Measurements from ENCODE around the gene SHROOM2.

The SHROOM2 gene

DNA sequence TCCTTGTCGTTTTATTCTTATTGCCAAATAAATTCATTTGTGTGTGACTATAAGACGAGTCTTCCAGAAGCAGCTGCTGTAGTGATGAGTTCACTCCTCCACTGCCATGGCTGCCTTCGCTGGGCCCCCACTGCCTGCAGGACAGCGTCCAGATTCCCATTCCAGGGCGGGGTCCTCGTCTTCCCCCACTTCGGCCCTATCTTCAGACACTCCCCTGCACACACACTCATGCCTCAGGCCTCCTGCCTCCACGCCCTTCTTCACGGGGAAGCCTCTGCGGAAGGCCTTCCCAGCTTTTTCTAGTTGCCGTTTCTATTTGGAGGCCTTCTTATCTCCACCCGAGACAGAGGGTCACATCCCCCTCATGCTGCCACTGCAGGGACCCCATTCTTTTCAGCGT, 80.4 kb downstream of the SHROOM2 start:
- DNase-seq, result no peak

DNA sequence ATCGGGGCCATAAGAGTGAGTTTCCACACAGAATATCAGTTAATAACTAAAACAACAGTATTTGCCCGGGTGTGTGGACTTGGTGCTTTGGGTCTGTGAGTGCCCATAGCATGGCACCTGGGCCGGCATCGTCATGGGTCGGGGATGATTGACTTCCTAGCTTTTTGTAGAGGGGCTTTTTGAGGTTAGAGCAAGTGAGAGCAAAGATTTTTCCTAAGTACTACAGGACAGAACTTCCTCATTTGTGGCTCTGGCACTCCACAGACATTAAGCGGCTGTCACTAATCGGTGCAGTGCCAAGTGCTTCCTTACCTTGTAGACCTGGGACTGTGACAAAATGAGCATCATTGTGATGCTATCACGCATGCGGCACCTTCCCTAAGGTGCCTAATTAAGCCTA, 81.0 kb downstream of the SHROOM2 start:
- DNase-seq, result no peak

DNA sequence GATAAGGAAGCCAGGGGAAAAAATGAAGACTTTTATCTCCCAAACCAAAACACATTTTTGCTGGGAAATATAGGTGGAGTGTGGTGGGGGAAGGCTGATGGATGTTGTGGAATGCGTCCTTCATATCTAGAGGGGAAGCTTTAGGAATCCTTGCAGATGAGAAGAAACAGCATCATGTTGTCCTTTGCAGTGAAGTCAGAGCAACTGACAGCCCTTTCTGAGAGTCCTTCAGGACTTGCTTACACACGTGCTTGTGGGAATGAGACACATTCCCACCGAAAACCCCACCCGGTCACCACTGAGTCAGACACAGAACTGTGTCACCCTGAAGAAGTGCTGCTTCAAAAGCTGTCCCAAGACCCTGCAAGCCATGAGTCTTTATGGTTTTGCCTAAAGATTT, 81.5 kb downstream of the SHROOM2 start:
- DNase-seq, result no peak

DNA sequence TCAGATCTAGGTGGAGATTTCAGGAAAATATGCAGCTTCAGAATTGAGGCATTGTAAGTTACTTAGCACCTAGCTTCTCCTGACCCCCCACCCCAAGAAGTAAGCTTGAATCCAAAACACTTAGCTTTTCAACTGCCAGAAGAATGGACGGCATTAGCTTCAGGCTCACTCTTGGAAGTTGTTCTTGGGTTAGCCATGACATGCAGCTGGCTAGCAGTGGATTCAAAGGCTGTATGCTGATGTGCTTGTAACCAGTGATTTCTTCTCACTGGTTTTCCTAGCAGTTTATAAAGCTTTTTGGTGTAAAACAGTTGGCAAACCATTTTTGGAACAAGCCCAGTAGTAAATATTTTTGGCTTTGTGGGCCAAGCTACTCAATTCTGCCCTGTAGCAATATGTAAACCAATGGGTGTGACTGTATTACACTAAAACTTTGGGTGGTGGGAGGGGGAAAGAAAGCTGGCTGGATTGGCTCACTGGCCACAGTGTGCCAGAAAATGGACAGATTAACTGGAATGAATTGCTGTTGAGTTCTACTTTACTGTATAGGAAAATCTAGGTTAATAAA, 85.6 kb downstream of the SHROOM2 start:
- no peak for DNase-seq

DNA sequence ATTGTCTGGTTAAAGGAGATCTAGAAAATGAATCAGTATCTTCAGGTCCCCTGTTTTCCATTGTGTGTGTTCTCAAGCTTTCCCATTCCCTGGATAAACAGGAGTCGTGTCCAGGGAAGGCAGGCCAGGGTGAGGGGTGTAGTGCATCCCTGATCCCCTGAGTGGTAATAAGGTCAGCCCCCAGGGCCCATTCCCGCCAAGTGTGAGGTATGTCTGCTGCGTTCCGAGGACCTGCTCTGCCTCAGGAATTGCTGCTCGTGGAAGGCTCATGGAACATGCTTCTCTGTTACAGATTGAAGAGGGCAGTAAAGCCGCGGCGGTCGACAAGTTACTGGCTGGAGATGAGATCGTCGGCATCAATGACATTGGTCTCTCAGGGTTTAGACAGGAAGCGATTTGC, 87.1 kb downstream of the SHROOM2 start:
- DNase-seq, result no peak

DNA sequence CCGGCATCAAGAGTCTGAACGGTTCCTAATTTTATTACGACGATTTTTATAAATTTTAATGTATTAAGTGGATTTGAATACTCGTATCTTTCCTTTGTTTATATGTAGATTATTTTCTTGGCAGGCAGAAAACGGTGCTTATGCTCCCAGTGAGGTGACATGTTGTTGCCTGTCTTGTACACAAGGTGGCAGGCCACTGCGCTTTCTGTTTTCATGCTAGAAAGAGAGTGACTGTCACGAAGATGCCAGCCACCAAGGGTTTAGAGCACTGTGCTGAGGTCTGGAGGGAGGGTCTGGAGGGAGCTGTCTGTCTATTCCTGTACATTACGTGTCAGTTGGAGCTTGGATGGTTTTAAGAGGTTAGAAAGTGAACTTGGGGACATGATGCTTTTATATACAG, 87.7 kb downstream of the SHROOM2 start:
- DNase-seq, result no peak

DNA sequence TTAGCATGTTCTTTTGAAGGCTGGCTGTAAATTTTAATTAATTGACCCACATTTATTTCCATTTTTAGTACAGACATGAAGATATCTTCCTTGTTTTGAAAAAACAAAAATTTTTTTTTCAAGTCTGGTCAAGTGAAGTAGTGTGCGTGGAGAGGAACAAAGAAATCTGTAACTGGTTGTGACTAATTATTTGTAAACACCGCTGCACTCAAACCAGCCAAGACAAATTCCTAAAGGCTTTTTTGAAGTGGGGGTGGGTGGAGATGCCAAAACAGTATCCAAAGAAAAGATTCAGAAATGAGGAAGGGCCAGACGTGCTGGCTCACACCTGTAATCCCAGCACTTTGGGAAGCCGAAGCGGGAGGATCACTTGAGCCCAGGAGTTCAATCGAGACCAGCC, 88.3 kb downstream of the SHROOM2 start:
- DNase-seq, result no peak

DNA sequence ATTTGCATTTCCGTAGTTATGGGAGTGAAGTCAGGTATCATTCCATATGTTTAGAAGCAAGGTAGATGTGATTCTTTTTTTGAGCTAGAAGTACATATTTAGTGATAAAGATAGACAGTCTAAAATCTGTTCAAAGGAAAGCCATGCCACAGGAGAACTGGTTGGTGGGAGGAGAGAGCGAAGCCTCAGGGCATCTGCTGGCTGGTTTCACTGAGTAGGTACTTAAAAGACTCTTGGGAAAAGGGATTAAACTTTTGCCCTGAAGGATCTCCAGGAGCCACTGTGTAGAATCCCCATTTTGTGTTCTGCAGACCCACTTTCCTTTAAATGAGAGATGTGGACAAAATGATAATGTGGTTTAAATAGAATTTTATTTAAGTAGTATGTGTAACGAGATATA, 89.6 kb downstream of the SHROOM2 start:
- no peak for DNase-seq

DNA sequence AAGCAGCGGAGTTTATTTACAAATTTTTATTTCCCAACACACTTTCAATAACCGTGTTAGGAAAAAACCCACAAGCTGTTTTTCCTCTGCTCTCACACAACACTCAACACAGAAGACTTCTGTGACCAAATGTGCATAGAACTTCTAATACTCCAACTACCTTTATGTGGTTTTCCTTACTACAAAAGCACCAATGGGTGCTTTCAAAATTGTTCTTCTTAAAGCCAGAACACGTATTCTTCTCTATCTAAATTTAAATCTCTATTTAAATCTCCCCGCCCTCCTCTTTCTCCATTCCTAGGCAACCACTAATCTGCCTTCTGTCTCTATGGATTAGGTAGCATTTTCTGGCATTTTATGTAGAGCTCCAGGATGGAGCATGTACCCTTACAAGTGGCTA, 90.0 kb downstream of the SHROOM2 start:
- no peak for DNase-seq

DNA sequence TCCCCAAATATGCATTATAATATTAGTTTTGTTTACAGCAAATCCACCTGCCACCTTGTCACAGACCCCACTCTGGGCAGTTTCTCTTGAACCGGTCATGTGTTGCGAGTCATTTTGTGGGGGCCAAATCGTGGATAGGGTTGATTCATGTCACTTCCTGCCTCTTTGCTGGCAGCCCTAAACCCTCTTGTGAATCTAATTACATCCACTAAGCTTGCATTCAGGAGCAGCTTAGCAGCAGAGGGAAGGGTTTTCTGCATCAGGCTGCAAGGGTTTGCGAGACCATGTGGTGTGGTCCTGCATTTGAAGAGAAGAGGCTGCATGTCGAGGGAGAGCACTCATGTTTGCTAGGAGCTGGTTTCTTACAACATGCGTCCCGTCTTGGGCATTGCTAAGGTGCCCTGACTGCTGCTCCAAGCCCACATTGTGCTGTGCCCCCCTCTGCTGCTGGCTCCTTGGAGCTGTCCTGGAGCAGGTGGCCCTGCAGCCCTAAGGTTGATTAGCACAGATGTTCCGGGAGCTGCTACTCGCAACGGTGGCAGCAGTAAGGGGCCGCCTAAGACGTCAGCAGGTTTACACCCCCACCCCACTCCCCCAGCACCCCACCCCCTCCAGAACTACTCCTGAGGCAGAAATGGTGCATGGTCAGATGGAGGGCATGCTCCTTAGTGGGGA, 92.1 kb downstream of the SHROOM2 start:
- no peak for DNase-seq

DNA sequence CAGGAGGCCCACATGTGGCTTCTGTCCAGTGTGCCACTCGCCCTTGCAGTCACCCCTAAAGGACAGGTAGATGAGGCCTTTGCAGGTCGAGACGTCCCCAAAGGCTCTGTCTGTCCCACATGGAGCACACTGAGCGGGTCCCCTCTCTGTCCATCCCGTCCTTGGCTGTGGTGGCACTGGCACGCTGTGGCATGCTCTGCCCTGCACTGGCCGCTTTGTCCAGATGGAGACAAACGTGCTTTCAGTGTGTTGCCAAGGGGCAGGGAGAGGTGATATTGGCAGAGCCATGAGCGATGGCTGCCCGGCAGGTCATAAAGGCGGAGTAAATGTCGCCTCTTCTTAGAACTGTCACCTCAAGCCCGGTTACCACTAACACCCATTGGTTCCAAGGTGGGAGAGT, 94.0 kb downstream of the SHROOM2 start:
- no peak for DNase-seq

DNA sequence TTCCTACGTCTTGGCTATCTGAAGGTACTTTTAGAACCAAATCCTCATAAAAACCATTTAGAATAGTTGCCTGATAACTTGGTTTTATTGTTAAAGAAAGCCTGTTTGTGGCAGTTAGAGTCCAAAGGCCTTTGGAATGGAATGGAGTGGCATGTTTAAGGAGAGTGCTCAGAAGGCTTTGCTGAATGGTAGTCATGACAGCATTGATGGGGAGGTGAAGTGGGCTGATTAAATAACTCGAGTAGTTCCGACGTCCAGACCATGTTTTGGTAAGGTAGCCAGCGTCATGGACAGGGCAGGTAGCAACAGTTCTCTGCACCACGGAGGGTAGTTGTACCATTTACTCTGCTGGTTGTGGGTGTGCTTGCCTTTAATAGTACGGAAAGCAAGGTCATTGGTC, 94.6 kb downstream of the SHROOM2 start:
- no peak for DNase-seq

DNA sequence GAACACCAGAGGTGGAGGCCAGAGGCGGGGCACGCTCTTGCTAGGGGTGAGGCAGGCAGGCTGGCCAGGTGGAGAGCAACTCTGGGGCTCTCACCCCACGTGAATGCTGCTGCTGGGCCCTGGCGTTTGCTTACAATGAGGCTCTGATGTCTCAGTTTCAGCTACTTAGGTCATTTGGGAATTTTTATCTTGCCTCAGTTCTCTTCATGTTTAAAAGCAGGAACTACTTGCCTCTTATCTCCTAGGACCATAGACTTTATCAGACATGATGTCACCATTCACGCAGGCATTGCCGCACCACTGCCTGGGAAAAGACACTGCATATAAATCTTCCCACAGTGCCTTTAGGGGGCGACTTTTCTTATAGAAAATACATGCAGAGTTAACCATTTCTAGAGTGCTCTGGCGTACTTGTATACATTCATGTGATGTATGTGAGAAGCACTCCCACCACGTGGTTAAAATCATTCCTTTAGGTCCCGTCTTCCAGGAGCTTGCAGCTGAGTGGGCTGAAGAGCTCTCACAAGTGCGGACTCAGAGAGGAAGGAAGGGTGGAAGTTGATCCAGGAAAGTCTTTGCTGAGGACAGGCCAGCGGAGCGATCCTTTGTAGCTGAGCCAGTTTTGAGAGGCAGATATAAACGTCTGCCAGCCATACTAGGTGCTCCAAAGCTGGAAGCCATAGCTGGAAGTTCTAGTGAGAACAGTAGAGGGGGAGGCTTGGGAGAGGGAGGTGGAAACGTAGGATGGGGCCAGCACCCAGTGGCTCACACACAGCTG, 96.6 kb downstream of the SHROOM2 start:
- DNase-seq, result no peak

DNA sequence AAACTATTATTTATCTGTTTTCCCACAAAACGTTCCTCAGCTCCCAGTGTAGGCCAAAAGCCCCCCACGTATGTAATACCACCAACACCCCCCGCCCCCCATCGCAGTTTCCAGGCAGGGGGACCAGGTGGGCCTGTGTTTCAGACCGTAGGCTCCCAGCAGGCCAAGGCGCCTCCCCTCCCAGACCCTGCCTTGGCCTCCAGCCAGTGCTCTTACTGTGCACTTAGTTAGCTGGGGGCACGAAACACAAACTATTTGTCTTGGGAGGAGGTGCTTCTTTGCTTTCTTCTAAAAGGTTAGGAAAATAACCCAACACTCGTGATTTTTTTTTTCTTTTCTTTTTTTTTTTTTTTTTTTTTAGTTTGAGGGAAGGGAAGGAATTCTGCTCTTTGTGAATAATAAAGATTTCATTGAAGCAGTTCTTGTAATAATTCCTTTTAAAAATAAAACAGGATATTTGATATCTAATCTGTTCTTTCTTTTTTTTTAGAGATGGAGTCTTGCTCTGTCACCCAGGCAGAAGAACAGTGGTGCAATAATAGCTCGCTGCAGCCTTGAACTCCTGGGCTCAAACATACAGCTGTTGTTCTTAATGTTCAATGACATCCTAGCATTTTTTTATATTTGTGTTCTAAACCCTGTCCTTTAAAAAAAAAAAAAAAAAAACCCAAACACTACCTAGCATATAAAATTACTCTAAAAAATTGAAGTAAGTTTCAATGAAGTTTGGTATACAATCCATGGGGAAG, 98.0 kb downstream of the SHROOM2 start:
- no peak for DNase-seq

DNA sequence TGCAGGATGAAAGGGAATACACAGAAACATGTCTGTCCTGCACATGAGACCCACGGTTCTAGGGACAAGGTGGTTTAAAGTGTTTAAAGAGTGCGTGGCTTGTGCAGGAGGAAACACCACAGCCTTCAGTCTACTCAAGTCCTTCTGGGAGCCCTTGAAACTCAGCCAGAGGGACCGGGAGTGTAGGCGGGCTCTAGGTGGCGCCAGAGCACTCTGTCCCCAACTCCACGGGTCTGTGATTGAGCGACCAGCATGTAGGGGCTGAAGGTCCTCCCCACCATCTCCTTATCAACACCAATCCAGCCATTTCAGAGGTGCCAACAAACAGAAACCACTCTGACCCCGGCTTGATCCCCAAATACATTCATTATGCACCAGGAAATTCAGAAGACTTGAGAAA, 98.9 kb downstream of the SHROOM2 start:
- no peak for DNase-seq

DNA sequence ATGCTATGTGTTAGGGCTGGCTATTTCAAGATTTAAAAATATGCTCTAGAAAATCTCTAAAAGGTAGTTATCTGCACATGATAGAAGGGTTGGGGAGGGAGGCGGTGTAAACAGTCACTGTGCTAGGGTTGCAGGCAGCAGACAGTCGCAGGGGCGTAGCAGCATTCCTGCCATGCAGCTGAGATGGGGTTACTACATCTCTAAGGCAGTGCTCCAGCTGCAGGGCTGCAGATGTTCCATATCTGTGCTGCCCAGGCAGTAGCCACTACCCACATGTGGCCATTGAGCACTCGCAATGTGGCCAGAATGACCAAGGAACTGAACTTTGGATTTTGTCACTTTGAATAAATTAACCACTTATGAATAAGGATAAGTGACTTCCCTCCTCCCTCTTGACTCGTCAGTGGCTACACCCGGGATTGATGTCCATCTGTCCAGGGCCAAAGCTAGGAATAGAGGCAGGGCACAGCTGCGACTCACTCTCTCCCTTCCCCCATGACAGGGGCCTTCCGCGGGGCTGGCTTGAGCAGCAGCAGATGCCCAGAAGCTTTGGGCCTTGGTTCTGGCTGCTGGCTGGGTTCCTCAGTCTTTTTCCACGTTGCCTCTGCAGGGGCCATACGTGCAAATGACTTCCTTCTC, 101.5 kb downstream of the SHROOM2 start:
- DNase-seq, result no peak

DNA sequence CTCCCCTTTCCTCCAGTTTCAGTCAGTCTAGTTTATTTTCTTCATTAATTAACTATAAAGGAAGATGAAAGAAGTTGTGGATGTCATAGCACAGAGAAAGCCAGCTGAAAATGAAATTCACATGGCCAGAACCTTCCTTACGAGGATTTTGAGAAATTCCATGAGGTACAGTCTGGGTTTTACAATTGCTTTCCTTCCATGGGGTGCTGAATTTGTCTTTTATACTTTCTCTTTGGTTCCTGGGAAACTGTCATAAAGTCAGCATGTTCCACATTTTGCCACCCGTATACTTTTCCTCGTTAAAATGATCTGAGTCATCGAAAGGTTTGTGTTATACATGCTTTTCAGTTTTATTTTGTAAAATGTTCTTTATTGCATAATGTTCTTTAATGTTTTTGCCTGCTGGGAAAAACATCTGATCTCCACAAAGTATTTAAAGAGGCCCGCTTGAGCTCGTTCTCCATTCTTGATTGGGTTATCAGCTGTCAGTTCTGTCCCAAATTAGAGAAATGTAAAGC, 102.8 kb downstream of the SHROOM2 start:
- DNase-seq, result no peak

DNA sequence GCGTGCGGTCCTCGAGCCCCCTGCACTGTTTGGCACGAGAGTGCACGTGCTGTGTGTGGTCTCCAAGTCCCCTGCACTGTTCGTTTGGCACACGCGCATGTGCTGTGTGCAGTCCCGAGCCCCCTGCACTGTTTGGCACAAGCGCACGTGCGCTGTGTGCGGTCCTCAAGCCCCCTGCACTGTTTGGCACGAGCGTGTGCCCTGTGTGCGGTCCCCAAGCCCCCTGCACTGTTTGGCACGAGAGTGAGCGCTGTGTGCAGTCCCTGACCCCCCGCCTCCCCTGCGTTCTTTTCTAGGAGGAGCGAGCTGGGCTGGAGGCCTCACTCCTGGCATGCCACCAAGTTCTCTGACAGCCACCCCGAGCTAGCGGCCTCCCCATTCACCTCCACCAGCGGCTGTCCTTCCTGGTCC, 104.5 kb downstream of the SHROOM2 start:
- DNase-seq, result no peak

DNA sequence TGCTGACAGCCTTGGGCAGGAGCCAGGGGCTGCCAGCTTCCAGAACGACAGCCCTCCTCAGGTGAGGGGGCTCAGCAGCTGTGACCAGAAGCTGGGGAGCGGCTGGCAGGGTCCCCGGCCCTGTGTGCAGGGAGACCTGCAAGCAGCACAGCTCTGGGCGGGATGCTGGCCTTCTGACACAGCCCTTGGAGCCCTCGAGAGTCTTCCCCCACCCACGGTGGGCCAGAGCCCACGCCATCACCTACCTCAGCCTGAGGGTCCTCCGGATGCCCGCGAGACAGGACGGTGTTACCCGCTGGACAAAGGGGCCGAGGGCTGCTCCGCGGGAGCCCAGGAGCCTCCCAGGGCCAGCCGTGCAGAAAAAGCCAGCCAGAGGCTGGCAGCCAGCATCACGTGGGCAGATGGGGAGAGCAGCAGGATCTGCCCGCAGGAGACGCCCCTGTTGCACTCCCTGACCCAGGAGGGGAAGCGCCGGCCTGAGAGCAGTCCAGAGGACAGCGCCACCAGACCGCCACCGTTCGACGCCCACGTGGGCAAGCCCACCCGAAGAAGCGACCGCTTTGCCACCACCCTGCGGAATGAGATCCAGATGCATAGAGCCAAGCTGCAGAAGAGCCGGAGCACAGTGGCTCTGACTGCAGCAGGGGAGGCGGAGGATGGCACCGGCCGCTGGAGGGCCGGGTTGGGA, 109.1 kb downstream of the SHROOM2 start:
- DNase-seq, result no peak

DNA sequence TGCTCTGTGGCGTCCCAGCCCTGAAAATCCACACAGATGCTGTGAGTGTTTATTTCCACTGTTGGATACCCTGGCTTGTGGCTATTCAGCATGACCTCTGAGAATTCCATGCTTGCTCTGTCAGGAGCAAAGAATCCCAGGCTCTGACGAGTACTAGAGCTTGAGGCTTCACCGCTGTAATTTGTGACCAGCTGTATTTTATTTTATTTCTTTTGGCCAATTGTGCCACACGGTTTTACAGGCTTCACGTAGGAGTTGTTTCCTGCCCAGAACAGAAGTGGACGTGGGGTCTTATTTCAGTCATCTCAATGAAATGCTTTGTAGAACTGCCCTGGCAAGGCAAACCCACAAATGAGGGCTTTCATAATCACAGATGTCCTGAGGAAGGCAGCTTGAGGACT, 111.5 kb downstream of the SHROOM2 start:
- DNase-seq, result peak; percentile 24

DNA sequence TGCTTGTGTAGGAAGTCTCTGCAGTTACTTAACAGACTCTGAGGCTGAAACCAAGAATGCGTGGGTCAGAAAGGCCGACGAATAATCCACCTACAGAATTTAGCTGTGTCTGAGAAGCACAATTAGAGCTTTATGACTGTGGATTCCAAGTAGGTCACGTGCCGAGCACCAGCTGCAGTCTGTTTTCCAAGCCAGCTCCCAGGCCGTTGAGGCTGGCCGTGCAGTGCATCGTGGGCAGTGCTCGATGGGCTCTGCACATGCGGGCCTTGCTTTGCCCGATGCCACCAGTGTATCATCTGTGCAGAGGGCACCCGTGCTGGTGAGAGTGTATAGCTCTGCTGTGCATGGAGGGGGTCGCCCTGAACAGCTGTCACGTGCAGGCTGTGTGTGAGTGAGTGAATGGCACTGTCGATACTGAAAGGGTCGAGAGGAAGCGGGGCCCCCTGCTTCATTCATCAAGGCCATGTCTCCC, 113.4 kb downstream of the SHROOM2 start:
- no peak for DNase-seq

DNA sequence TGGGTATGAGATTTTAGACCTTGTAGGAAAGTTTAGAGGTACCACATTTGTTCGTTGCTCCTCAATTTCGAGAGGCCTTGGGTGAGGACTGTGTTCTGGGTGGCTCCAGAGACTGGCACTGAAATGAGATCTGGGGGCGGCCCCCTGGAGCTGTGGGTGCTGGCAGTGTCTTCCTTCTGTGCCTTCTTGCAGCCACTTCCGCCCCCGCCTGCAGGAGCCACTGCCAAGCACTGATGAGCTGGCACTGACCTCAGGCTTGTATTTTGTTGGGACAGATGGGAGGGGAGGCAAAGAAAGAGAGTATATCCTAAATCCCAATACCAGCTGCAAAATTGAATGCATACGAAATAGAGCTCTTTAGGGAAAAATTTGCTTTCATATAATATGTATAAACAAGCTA, 116.4 kb downstream of the SHROOM2 start:
- DNase-seq, result peak; percentile 15
